K562 (cell line): Measurements from ENCODE around the gene KXD1. TPM values are rescaled to one million over a fixed set of nuclear protein-coding genes. Genes with fewer than 3 reads are reported as not detected.

ENCODE experiments used
- HMGN3 ChIP-seq: IDR thresholded peaks from 2 replicates; pipeline ENCODE4 v1.6.1; 2011; ENCODE audit warnings: borderline replicate concordance, low read depth, mild to moderate bottlenecking, mixed read lengths, low read length; ENCODE audit not compliant: insufficient read length; ENCODE audit errors: extremely low read depth
- HNRNPLL ChIP-seq: fragments of 200-400 bp; formaldehyde crosslinking; IDR thresholded peaks from 2 replicates; pipeline ENCODE4 v1.6.1; 2017; ENCODE audit warnings: low read length, low read depth, mild to moderate bottlenecking; ENCODE audit not compliant: poor library complexity, severe bottlenecking
- NELFE ChIP-seq: IDR thresholded peaks from 2 replicates; pipeline ENCODE4 v1.6.1; 2011; ENCODE audit warnings: mild to moderate bottlenecking; ENCODE audit not compliant: insufficient read depth, insufficient read length
- polyA plus RNA-seq, 8 experiments: library from polyadenylated mRNA; depleted of rRNA in 4 of 8; stranded (reverse) in 5 of 8; unstranded in 3 of 8; fragments of >200 nt; fragmentation: Nextera tagmentation in 2 of 8; fragmentation: Illumina TruSeq in 1 of 8; extraction: Ambion mirVana in 2 of 8; extraction: Trizol in 1 of 8; gene quantifications; 2 replicates each; pipeline versions ENCODE4 v1.2.1 to v1.2.3, GENCODE V29; 2011 to 2014; ENCODE audit warnings: inconsistent platforms in 1 of 8, missing spikeins in 1 of 8
- total RNA-seq, 7 experiments: library from RNA; depleted of rRNA in 6 of 7; stranded (reverse); fragments of >200 nt in 6 of 7; fragmentation: Illumina TruSeq in 2 of 7; extraction: Trizol in 2 of 7; gene quantifications; 2 replicates each; pipeline versions ENCODE4 v1.2.1 to v1.2.3, GENCODE V29; 2011 to 2021; ENCODE audit warnings: low replicate concordance in 1 of 7
- TF ChIP-seq, protein P1 (sequence below): fragments of 450-650 bp; IDR thresholded peaks from 2 replicates; pipeline ENCODE4 v1.6.1; 2017; ENCODE audit warnings: antibody characterized with exemption, mild to moderate bottlenecking
- TF ChIP-seq, protein P2 (sequence below): fragments of 250-450 bp; sonication (Bioruptor Pico); IDR thresholded peaks from 2 replicates; pipeline ENCODE4 v1.8.0; 2021; ENCODE audit warnings: mild to moderate bottlenecking, moderate library complexity

KXD1 gene
- total and polyA plus RNA-seq, 9 of the 15 experiments (the other 6 are each of a cell fraction or from before 2014, with no cell fraction given): 21.9 to 210 (median 118) TPM

DNA sequence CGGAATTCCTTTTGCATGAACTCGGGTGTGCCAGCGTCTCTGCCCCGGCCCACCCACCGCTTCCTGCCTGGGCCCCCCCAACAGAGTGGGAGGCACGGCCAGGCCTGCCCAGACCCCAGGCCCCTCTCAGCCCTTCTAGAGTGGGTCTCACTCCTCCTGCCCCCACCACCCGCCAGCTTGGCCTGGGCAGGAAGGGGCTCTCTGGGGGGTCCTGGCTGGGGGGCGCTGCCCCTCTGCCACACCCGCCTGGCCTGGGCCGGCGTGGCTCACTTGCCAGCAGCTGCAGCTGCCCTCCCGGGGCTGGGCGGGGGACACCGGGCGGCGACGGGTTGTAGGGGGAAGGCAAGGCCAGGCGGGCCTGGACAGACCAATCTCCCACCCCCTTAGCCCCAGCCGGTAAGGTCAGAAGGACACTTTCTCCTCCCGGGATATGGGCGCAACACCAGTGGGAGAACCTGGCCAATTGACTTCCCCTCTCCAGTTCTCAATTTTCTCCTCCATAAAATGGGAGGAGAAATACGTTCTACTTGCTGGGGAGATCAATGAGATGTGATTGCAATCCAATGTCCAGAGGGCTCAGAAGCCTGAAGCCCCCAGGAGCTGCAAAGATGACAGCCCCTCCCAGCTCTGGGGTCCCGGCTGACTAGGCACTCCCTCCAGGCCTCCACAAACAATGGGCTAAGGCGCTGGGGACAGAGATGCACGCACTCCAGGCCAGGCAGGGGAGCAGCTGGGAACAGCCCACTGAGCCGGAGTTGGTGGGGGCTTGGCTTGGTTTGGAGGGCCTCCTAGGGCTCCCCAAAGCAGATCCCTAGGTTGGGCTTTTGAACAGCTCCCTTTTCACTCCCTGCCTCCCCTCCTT is 46.5 kb downstream of the KXD1 start (continued):
- TF ChIP-seq, protein P1, sequence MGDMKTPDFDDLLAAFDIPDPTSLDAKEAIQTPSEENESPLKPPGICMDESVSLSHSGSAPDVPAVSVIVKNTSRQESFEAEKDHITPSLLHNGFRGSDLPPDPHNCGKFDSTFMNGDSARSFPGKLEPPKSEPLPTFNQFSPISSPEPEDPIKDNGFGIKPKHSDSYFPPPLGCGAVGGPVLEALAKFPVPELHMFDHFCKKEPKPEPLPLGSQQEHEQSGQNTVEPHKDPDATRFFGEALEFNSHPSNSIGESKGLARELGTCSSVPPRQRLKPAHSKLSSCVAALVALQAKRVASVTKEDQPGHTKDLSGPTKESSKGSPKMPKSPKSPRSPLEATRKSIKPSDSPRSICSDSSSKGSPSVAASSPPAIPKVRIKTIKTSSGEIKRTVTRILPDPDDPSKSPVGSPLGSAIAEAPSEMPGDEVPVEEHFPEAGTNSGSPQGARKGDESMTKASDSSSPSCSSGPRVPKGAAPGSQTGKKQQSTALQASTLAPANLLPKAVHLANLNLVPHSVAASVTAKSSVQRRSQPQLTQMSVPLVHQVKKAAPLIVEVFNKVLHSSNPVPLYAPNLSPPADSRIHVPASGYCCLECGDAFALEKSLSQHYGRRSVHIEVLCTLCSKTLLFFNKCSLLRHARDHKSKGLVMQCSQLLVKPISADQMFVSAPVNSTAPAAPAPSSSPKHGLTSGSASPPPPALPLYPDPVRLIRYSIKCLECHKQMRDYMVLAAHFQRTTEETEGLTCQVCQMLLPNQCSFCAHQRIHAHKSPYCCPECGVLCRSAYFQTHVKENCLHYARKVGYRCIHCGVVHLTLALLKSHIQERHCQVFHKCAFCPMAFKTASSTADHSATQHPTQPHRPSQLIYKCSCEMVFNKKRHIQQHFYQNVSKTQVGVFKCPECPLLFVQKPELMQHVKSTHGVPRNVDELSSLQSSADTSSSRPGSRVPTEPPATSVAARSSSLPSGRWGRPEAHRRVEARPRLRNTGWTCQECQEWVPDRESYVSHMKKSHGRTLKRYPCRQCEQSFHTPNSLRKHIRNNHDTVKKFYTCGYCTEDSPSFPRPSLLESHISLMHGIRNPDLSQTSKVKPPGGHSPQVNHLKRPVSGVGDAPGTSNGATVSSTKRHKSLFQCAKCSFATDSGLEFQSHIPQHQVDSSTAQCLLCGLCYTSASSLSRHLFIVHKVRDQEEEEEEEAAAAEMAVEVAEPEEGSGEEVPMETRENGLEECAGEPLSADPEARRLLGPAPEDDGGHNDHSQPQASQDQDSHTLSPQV: no peak
- TF ChIP-seq, protein P2, sequence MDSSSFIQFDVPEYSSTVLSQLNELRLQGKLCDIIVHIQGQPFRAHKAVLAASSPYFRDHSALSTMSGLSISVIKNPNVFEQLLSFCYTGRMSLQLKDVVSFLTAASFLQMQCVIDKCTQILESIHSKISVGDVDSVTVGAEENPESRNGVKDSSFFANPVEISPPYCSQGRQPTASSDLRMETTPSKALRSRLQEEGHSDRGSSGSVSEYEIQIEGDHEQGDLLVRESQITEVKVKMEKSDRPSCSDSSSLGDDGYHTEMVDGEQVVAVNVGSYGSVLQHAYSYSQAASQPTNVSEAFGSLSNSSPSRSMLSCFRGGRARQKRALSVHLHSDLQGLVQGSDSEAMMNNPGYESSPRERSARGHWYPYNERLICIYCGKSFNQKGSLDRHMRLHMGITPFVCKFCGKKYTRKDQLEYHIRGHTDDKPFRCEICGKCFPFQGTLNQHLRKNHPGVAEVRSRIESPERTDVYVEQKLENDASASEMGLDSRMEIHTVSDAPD: no peak
- TF ChIP-seq HNRNPLL (no peak), NELFE (no peak), HMGN3 (no peak)
- TF ChIP-seq, all 486 proteins: peak for 0
